ENCODE results near the gene PTPN6.
A peak's percentile ranks its signal among the peaks of the same experiment; 100 is the strongest.

Gene PTPN6

GRCh38 chr12:6970096-6970527, 19.0 kb downstream of the PTPN6 start:
- DNase-seq (ENCODE audit: low read depth) = no peak

- DNase-seq (ENCODE audit: low read depth) = no peak
Observed at GRCh38 chr12:6974180-6974579, 23.0 kb downstream of the PTPN6 start.

- no peak for DNase-seq (ENCODE audit: low read depth)
Observed at GRCh38 chr12:6975297-6976032, 24.3 kb downstream of the PTPN6 start.

DNA sequence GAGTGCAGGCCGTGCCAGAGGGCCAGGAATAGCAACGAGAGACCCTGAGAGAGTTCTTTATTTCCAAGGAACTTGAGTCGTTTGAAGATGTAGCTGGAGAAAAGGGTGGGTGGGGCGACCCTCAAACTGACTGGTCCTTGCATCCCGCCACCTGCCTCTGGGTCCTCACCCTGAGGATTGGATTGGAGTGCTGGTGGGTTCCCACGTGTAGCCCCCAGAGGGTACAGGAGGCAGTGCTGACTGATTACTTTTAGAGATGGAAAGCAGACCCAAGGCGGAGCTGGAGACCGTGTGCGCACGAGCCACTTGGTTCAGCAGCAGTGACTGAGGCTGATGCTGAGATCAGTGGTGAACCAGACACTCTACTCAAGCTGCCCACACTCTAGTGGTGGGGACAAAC, 26.5 kb downstream of the PTPN6 start:
- DNase-seq (ENCODE audit: low read depth) = no peak

GRCh38 chr12:6978188-6978587, 27.0 kb downstream of the PTPN6 start:
- no peak for DNase-seq (ENCODE audit: low read depth)

DNA sequence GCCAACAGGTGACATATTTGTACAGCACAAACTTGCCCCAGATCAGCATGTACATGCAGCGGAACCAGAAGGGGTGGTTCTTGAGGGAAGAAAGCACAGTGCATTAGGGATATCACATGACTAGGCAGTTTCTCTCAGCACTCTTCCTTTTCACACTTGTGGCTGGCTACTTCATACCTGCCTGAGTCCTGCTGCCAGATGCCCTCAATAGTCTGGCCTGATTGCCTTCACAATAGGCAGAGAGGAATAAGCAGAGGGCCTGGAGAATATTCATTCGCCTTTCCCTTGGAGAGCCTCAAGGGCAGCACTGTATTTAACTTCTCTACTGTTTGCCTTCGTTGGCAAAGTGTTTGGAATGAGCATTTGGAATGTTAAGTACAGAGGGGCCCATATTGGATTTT, 27.5 kb downstream of the PTPN6 start:
- no peak for DNase-seq (ENCODE audit: low read depth)

DNA sequence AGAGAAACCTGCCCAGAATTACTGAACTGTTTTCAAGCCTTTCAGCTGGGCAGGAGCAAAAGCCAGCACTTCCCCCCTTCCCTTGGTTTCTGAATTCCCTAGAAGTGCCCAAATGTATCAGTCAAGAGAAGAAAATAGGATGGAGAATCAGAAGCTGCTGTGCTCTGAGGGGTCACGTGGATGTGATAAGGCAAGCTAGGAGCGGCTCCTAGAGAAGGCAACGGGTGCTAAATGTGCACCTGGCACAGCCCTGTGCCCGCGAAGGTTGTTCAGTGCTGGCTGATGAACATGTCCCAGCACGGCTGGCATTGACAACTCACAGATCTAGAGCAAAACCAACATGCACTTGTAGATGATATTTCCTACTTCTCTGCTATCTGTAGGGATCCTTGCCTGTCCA, 27.9 kb downstream of the PTPN6 start:
- no peak for DNase-seq (ENCODE audit: low read depth)

GRCh38 chr12:6979453-6979852, 28.3 kb downstream of the PTPN6 start:
- no peak for DNase-seq (ENCODE audit: low read depth)

GRCh38 chr12:6980075-6980474, 28.9 kb downstream of the PTPN6 start:
- no peak for DNase-seq (ENCODE audit: low read depth)

DNA sequence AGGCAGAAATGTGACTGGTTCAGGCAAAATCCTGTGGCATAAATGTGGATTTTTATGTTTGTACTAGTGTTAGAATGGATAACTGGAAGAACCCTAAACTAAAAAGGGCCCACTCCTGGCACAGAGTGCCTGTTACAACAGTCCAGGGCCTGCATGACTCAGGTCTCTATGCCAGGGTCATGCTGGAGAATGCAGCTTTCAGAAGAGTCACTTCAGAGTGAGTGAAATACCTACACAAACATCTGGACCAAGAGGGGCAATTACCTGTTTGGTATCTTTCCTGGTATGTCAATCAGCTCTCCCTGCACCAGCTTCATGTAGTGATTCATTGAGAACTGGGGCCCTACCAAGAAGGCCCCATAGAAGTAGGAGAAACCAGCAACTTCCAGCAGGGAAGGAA, 29.6 kb downstream of the PTPN6 start:
- DNase-seq (ENCODE audit: low read depth) = no peak

GRCh38 chr12:6981152-6982052, 30.2 kb downstream of the PTPN6 start:
- no peak for DNase-seq (ENCODE audit: low read depth)

GRCh38 chr12:6982532-6982931, 31.4 kb downstream of the PTPN6 start:
- no peak for DNase-seq (ENCODE audit: low read depth)

DNA sequence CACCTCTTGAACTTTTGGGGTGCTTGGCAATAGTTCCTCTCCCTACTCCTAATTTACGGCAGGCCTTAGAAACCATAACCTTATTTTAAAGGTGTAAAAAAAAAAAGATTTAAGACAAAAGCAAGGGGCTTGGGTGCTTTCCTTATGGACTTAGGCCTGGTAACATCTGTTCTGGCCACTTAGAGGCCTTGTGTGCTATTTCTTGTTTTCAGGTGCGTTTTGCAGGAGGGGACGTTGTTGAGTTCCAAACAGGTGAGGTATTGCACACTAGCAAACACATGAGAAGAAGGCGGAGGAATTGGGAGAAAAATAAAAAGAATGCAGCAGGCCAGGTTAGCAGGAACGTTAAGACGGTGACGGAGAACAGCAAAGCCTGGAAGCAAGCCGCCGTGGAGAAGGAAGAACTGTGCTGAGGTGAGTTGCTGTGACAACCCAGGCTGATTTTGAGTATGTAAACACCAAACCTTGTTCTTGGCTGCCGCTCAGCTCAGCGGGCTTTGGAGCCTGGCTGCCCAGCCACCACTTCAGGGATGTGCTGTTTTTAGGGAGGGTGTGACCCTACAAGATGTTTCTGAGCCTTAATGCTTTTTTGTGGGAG, 36.9 kb downstream of the PTPN6 start:
- DNase-seq (ENCODE audit: low read depth) = no peak

DNA sequence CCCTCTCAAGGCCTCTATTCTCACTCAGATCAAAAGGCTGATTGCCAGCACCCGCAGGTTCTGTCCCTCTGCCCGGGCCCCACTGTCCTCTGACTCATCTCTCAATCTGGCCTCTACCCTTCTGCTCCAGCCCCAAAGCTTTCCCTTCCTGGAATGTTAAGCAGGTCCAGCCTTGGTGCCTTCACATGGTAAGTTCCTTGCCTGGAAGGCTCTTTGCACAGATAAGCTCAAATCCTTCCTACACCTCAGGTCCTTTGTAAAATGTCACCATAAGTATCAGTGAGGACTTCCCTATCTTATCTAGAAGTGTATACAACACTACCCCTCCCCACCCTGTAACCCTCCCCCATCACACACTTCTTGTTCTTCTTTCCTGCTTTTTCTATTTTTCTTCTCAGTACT, 44.9 kb downstream of the PTPN6 start:
- peak; percentile 77 for DNase-seq (ENCODE audit: low read depth)

- DNase-seq (ENCODE audit: low read depth) = no peak
Observed at GRCh38 chr12:6998715-6999451, 47.7 kb downstream of the PTPN6 start.

DNA sequence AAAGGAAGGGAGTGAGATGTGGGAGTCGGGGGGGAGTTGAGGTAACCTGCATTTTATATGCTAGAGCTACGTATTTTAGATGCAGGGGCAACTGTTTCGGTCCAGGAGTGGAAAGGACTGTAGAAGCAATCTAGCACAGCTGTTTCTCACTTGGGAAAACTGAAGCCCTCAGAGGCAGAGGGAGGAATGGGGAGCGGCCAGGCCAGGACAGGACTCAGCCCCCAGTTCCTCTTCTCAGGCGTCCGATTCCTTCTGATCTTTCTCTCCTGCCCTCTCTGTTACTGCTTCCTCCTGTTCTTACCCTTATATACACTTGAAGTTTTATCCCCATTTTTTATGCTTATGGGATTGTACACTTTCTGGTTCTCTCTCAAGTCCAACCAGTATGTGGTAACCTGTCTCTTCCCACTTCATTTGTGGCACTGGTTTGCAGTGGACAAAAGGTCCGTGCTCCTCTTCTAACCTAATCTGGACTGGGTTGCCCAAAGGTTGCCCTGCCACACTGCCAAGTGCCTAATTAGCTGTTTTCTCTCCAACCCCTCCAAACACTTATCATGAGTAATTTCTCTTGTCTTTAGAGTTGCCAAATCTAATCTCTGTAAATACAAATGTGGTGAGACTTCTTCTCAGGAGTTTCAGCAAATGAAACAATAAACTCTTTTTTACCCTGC, 50.9 kb downstream of the PTPN6 start:
- DNase-seq (ENCODE audit: low read depth) = peak; percentile 17

- DNase-seq (ENCODE audit: low read depth) = no peak
Observed at GRCh38 chr12:7004287-7004803, 53.2 kb downstream of the PTPN6 start.

DNA sequence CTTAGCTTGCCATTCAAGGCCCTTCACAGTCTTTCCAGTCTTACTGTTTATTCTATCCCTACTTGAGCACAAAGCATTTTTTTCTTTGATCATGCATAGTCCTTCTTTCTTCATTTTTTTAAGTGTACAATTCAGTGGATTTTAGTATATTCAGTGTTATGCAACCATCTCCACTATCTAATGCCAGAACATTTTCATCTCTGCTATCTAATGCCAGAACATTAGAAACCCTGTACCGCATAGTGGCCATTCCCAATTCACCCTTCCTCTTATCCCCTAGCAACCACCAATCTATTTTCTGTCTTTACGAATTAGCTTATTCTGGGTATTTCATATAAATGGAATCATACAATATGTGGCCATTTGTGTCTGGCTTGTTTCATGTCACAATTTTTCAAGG, 53.7 kb downstream of the PTPN6 start:
- DNase-seq (ENCODE audit: low read depth) = no peak

GRCh38 chr12:7005311-7005710, 54.2 kb downstream of the PTPN6 start:
- no peak for DNase-seq (ENCODE audit: low read depth)

GRCh38 chr12:7006639-7007038, 55.5 kb downstream of the PTPN6 start:
- no peak for DNase-seq (ENCODE audit: low read depth)

DNA sequence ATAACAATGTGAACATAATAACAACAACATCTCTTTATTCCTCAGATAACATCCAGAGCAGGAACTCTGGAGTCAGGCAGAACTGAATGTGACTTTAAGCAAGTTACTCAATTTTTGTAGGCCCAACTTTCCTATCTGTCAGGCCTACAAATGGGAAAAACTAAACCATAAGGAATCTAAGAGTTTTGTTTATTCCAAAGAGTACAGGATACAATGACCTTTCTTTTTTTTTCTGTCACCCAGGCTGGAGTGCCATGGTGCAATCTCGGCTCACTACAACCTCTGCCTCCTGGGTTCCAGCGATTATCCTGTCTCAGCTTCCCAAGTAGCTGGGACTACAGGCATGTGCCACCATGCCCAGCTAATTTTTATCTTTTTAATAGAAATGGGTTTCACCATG, 57.7 kb downstream of the PTPN6 start:
- no peak for DNase-seq (ENCODE audit: low read depth)

Data from amniotic epithelial cell (primary cell).